ENCODE results near the gene ZRANB3.

GRCh38 chr2:135271006-135271405 is 260.0 kb downstream of the ZRANB3 start:
- TF ChIP-seq CTCF (IDR thresholded peaks at IDR 0.05 in 2 of 3, conservative IDR thresholded peaks at IDR 0.05 in 1 of 3; ENCODE audit: control insufficient read depth in 2 of 3, extremely low read depth in 1 of 3, insufficient read depth in 1 of 3, low read depth in 3 of 3, low read length in 3 of 3), result no peak
- no peak for TF ChIP-seq RCOR1 (conservative IDR thresholded peaks at IDR 0.05; ENCODE audit: low read depth, low read length)
- no peak for TF ChIP-seq POLR2A (IDR thresholded peaks at IDR 0.05; ENCODE audit: low read depth, low read length)
- no peak for TF ChIP-seq JUNB (IDR thresholded peaks at IDR 0.05)

Measured in GM12878 (cell line).